ENCODE data around the gene BZW1. TPM values are rescaled to one million over a fixed set of nuclear protein-coding genes. Genes with fewer than 3 reads are reported as not detected.

Gene BZW1
- total and polyA plus RNA-seq, 5 donors from 2014 or later = 181 to 261 (median 234) TPM

- Mint-ChIP-seq H3K27ac (no peak overlapping the region), H3K4me3 (no peak overlapping the region), H3K4me1 (peaks cover 4 to 23% (median 11%) of the 10 kb centered on the region in 4 donors), H3K9me3 (no peaks in the 10 kb centered on the region), H3K36me3 (peaks cover 38% of the 10 kb centered on the region), H3K27me3 (no peaks in the 10 kb centered on the region)
- H3K4me1 ChIP-seq (ENCODE audit: control insufficient read depth, insufficient read depth, low read length, poor library complexity, severe bottlenecking) = no peaks in the 10 kb centered on the region
- H3K9me3 ChIP-seq (ENCODE audit: control insufficient read depth in 2 of 2, low read length in 2 of 2) = no peaks in the 10 kb centered on the region
- DNase-seq (no peak), ATAC-seq (ENCODE audit: low read depth in 2 of 2) (no peak)
- no peak overlapping the region for H3K4me3 ChIP-seq (ENCODE audit: low read depth, low read length)
- H3K36me3 ChIP-seq (ENCODE audit: control insufficient read depth, insufficient read depth, low read length) = peaks cover 61% of the 10 kb centered on the region
- H3K27me3 ChIP-seq (ENCODE audit: control insufficient read depth, insufficient read depth, low read length) = no peaks in the 10 kb centered on the region
- H3K27ac ChIP-seq (ENCODE audit: insufficient read depth, low read length, poor library complexity, severe bottlenecking) = no peak overlapping the region
These were observed 10.1 kb downstream of the BZW1 start for GRCh38 chr2:200821686-200822245.

- Mint-ChIP-seq H3K4me1 (peaks cover 0 to 8% (median 2%) of the 10 kb centered on the region in 4 donors), H3K9me3 (no peaks in the 10 kb centered on the region), H3K4me3 (no peak overlapping the region), H3K27me3 (no peaks in the 10 kb centered on the region), H3K36me3 (peaks cover 3% of the 10 kb centered on the region), H3K27ac (no peak overlapping the region)
- Histone ChIP-seq H3K9me3 (ENCODE audit: control insufficient read depth in 2 of 2, low read length in 2 of 2) (no peaks in the 10 kb centered on the region), H3K27ac (ENCODE audit: insufficient read depth, low read length, poor library complexity, severe bottlenecking) (no peak overlapping the region), H3K4me1 (ENCODE audit: control insufficient read depth, insufficient read depth, low read length, poor library complexity, severe bottlenecking) (no peaks in the 10 kb centered on the region), H3K36me3 (ENCODE audit: control insufficient read depth, insufficient read depth, low read length) (peaks cover 8% of the 10 kb centered on the region), H3K27me3 (ENCODE audit: control insufficient read depth, insufficient read depth, low read length) (no peaks in the 10 kb centered on the region), H3K4me3 (ENCODE audit: low read depth, low read length) (no peak overlapping the region)
- ATAC-seq (ENCODE audit: low read depth in 2 of 2) = no peak
- DNase-seq = no peak
These were observed 16.4 kb downstream of the BZW1 start for GRCh38 chr2:200828104-200828503.

DNA sequence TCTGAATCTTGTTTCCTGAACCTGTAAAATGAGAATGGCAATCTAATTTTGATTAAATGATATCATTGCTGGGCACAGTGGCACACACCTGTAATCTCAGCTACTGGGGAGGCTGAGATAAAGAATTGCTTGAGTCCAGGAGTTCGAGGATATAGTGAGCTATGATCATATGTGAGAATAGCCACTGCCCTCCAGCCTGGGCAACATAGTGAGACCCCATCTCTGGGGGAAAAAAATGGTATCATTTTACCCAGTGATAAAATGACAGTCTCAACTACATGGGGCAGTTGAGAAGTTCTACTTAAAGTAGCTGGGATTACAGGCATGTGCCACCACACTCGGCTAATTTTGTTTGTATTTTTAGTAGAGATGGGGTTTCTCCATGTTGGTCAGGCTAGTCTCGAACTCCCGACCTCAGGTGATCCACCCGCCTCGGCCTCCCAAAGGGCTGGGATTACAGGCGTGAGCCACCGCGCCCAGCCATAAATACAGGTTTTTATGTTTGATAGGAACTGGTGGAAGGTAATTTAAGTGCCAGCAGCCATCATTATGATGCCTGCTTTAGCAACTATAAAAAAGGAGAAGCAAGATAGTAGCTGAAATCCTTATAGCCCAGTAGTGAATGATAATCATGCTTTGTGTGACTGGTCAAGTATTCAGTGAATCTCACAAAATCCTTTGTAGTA is 17.0 kb downstream of the BZW1 start:
- Mint-ChIP-seq H3K4me3 (no peak overlapping the region), H3K36me3 (peaks cover 3% of the 10 kb centered on the region), H3K4me1 (peaks cover 0 to 8% (median 2%) of the 10 kb centered on the region in 4 donors), H3K9me3 (peaks cover 0 to under 1% (median 0%) of the 10 kb centered on the region in 7 donors), H3K27me3 (no peaks in the 10 kb centered on the region), H3K27ac (no peak overlapping the region)
- no peaks in the 10 kb centered on the region for H3K9me3 ChIP-seq (ENCODE audit: control insufficient read depth in 2 of 2, low read length in 2 of 2)
- H3K27me3 ChIP-seq (ENCODE audit: control insufficient read depth, insufficient read depth, low read length) = no peaks in the 10 kb centered on the region
- ATAC-seq (ENCODE audit: low read depth in 2 of 2) = no peak
- H3K27ac ChIP-seq (ENCODE audit: insufficient read depth, low read length, poor library complexity, severe bottlenecking) = no peak overlapping the region
- DNase-seq = no peak
- H3K36me3 ChIP-seq (ENCODE audit: control insufficient read depth, insufficient read depth, low read length) = peaks cover 8% of the 10 kb centered on the region
- no peaks in the 10 kb centered on the region for H3K4me1 ChIP-seq (ENCODE audit: control insufficient read depth, insufficient read depth, low read length, poor library complexity, severe bottlenecking)
- H3K4me3 ChIP-seq (ENCODE audit: low read depth, low read length) = no peak overlapping the region

DNA sequence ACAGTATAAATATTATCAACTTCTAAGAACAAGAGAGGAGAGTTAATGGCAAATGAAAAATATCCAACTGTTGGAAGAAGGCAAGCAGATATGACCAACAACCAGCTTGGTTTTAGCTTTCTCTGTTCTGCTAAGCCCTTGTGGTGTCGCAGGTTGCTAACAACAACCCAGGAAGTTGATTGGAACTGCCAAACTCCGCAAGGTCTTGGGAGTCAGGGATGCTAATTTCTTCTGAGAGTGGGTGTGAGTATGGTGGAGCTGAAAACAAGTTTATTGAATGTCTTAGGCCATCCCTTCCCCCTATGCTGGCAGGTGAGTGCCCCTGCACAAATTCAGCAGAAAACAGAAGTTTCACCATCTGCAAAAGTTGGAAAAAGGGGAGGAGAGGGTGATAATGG is 17.5 kb downstream of the BZW1 start:
- ATAC-seq (ENCODE audit: low read depth in 2 of 2) (no peak), DNase-seq (no peak)
- Mint-ChIP-seq H3K4me1 (peaks cover 0 to 8% (median 2%) of the 10 kb centered on the region in 4 donors), H3K9me3 (peaks cover 0 to 4% (median 0%) of the 10 kb centered on the region in 7 donors), H3K4me3 (no peak overlapping the region), H3K36me3 (peaks cover 3% of the 10 kb centered on the region), H3K27me3 (no peaks in the 10 kb centered on the region), H3K27ac (no peak overlapping the region)
- no peaks in the 10 kb centered on the region for H3K27me3 ChIP-seq (ENCODE audit: control insufficient read depth, insufficient read depth, low read length)
- H3K4me3 ChIP-seq (ENCODE audit: low read depth, low read length) = no peak overlapping the region
- no peaks in the 10 kb centered on the region for H3K9me3 ChIP-seq (ENCODE audit: control insufficient read depth in 2 of 2, low read length in 2 of 2)
- no peak overlapping the region for H3K27ac ChIP-seq (ENCODE audit: insufficient read depth, low read length, poor library complexity, severe bottlenecking)
- H3K36me3 ChIP-seq (ENCODE audit: control insufficient read depth, insufficient read depth, low read length) = peaks cover 2% of the 10 kb centered on the region
- H3K4me1 ChIP-seq (ENCODE audit: control insufficient read depth, insufficient read depth, low read length, poor library complexity, severe bottlenecking) = no peaks in the 10 kb centered on the region

GRCh38 chr2:200834701-200835100 is 23.0 kb downstream of the BZW1 start:
- no peak for ATAC-seq (ENCODE audit: low read depth in 2 of 2)
- no peak overlapping the region for H3K4me3 ChIP-seq (ENCODE audit: low read depth, low read length)
- Mint-ChIP-seq H3K27ac (no peak overlapping the region), H3K4me3 (no peak overlapping the region), H3K9me3 (peaks cover 0 to 12% (median 4%) of the 10 kb centered on the region in 7 donors), H3K36me3 (peaks cover 5% of the 10 kb centered on the region), H3K4me1 (no peaks in the 10 kb centered on the region), H3K27me3 (no peaks in the 10 kb centered on the region)
- no peak overlapping the region for H3K27ac ChIP-seq (ENCODE audit: insufficient read depth, low read length, poor library complexity, severe bottlenecking)
- H3K36me3 ChIP-seq (ENCODE audit: control insufficient read depth, insufficient read depth, low read length) = no peaks in the 10 kb centered on the region
- no peak for DNase-seq
- H3K27me3 ChIP-seq (ENCODE audit: control insufficient read depth, insufficient read depth, low read length) = no peaks in the 10 kb centered on the region
- H3K4me1 ChIP-seq (ENCODE audit: control insufficient read depth, insufficient read depth, low read length, poor library complexity, severe bottlenecking) = no peaks in the 10 kb centered on the region
- peaks cover 9 to 11% of the 10 kb centered on the region in 2 experiments for H3K9me3 ChIP-seq (ENCODE audit: control insufficient read depth in 2 of 2, low read length in 2 of 2)

- no peak overlapping the region for H3K4me3 ChIP-seq (ENCODE audit: low read depth, low read length)
- ATAC-seq (ENCODE audit: low read depth in 2 of 2) (no peak), DNase-seq (no peak)
- H3K36me3 Mint-ChIP-seq = peaks cover 5% of the 10 kb centered on the region
- no peaks in the 10 kb centered on the region for H3K4me1 ChIP-seq (ENCODE audit: control insufficient read depth, insufficient read depth, low read length, poor library complexity, severe bottlenecking)
- peaks cover 9 to 11% of the 10 kb centered on the region in 2 experiments for H3K9me3 ChIP-seq (ENCODE audit: control insufficient read depth in 2 of 2, low read length in 2 of 2)
- no peaks in the 10 kb centered on the region for H3K27me3 Mint-ChIP-seq
- no peaks in the 10 kb centered on the region for H3K4me1 Mint-ChIP-seq
- H3K4me3 Mint-ChIP-seq = no peak overlapping the region
- no peak overlapping the region for H3K27ac Mint-ChIP-seq
- H3K27ac ChIP-seq (ENCODE audit: insufficient read depth, low read length, poor library complexity, severe bottlenecking) = no peak overlapping the region
- peaks cover 0 to 12% (median 0%) of the 10 kb centered on the region in 7 donors for H3K9me3 Mint-ChIP-seq
- H3K36me3 ChIP-seq (ENCODE audit: control insufficient read depth, insufficient read depth, low read length) = no peaks in the 10 kb centered on the region
- H3K27me3 ChIP-seq (ENCODE audit: control insufficient read depth, insufficient read depth, low read length) = no peaks in the 10 kb centered on the region
These were observed 27.8 kb downstream of the BZW1 start for GRCh38 chr2:200839513-200839912.

- Histone ChIP-seq H3K27me3 (ENCODE audit: control insufficient read depth, insufficient read depth, low read length) (no peaks in the 10 kb centered on the region), H3K4me1 (ENCODE audit: control insufficient read depth, insufficient read depth, low read length, poor library complexity, severe bottlenecking) (no peaks in the 10 kb centered on the region), H3K27ac (ENCODE audit: insufficient read depth, low read length, poor library complexity, severe bottlenecking) (no peak overlapping the region), H3K36me3 (ENCODE audit: control insufficient read depth, insufficient read depth, low read length) (no peaks in the 10 kb centered on the region), H3K9me3 (ENCODE audit: control insufficient read depth in 2 of 2, low read length in 2 of 2) (no peaks in the 10 kb centered on the region), H3K4me3 (ENCODE audit: low read depth, low read length) (no peak overlapping the region)
- H3K36me3 Mint-ChIP-seq = no peaks in the 10 kb centered on the region
- no peaks in the 10 kb centered on the region for H3K4me1 Mint-ChIP-seq
- no peak overlapping the region for H3K4me3 Mint-ChIP-seq
- no peaks in the 10 kb centered on the region for H3K27me3 Mint-ChIP-seq
- H3K9me3 Mint-ChIP-seq = no peaks in the 10 kb centered on the region
- H3K27ac Mint-ChIP-seq = no peak overlapping the region
- ATAC-seq (ENCODE audit: low read depth in 2 of 2) (no peak), DNase-seq (no peak)
These were observed 32.6 kb downstream of the BZW1 start for GRCh38 chr2:200843993-200844948.

Measured in CD4-positive, CD25-positive, alpha-beta regulatory T cell (primary cell).